ENCODE data around the gene CFAP410. TPM values are rescaled to one million over a fixed set of nuclear protein-coding genes. Genes with fewer than 3 reads are reported as not detected.

Gene CFAP410
- total RNA-seq, 3 donors from 2014 or later, result 22.2 to 31.1 (median 27.8) TPM

GRCh38 chr21:44314561-44314960 lies 24.6 kb downstream of the CFAP410 start:
- TF ChIP-seq CTCF (IDR thresholded peaks at IDR 0.05) (no peak), POLR2AphosphoS5 (IDR thresholded peaks at IDR 0.05) (no peak), POLR2A (IDR thresholded peaks at IDR 0.05) (no peak)
- H3K4me1 ChIP-seq, result no peaks in the 10 kb centered on the region
- intact Hi-C loops (cut with DNase I; ENCODE audit: low total_unique reads), result no loop called here
- no peak overlapping the region for H3K4me3 ChIP-seq
- no peaks in the 10 kb centered on the region for H3K9me3 ChIP-seq
- no peaks in the 10 kb centered on the region for H3K27me3 ChIP-seq
- DNase-seq (ENCODE audit: low spot score in 2 of 2), result no peak
- H3K36me3 ChIP-seq, result no peaks in the 10 kb centered on the region
- H3K27ac ChIP-seq, result no peak overlapping the region

- Histone ChIP-seq H3K4me1 (no peaks in the 10 kb centered on the region), H3K27me3 (no peaks in the 10 kb centered on the region), H3K27ac (no peak overlapping the region), H3K4me3 (no peak overlapping the region), H3K36me3 (no peaks in the 10 kb centered on the region), H3K9me3 (no peaks in the 10 kb centered on the region)
- TF ChIP-seq CTCF (IDR thresholded peaks at IDR 0.05), result no peak
- TF ChIP-seq POLR2A (IDR thresholded peaks at IDR 0.05), result no peak
- no peak for TF ChIP-seq POLR2AphosphoS5 (IDR thresholded peaks at IDR 0.05)
- intact Hi-C loops (cut with DNase I; ENCODE audit: low total_unique reads), result no loop called here
- DNase-seq (ENCODE audit: low spot score in 2 of 2), result no peak
These were observed 25.1 kb downstream of the CFAP410 start for GRCh38 chr21:44314128-44314527.

GRCh38 chr21:44313451-44313850 lies 25.7 kb downstream of the CFAP410 start:
- intact Hi-C loops (cut with DNase I; ENCODE audit: low total_unique reads), result no loop called here
- TF ChIP-seq POLR2AphosphoS5 (IDR thresholded peaks at IDR 0.05), result no peak
- TF ChIP-seq CTCF (IDR thresholded peaks at IDR 0.05), result no peak
- no peak for TF ChIP-seq POLR2A (IDR thresholded peaks at IDR 0.05)
- no peaks in the 10 kb centered on the region for H3K9me3 ChIP-seq
- no peaks in the 10 kb centered on the region for H3K27me3 ChIP-seq
- no peak for DNase-seq (ENCODE audit: low spot score in 2 of 2)
- no peak overlapping the region for H3K4me3 ChIP-seq
- no peaks in the 10 kb centered on the region for H3K36me3 ChIP-seq
- no peaks in the 10 kb centered on the region for H3K4me1 ChIP-seq
- H3K27ac ChIP-seq, result no peak overlapping the region

- H3K27ac ChIP-seq, result no peak overlapping the region
- H3K4me1 ChIP-seq, result peaks cover 0 to 3% of the 10 kb centered on the region in 2 donors
- H3K36me3 ChIP-seq, result no peaks in the 10 kb centered on the region
- TF ChIP-seq POLR2A (IDR thresholded peaks at IDR 0.05) (no peak), POLR2AphosphoS5 (IDR thresholded peaks at IDR 0.05) (no peak), CTCF (IDR thresholded peaks at IDR 0.05) (no peak)
- no peaks in the 10 kb centered on the region for H3K9me3 ChIP-seq
- no peak overlapping the region for H3K4me3 ChIP-seq
- H3K27me3 ChIP-seq, result no peaks in the 10 kb centered on the region
- intact Hi-C loops (cut with DNase I; ENCODE audit: low total_unique reads), result no loop called here
- no peak for DNase-seq (ENCODE audit: low spot score in 2 of 2)
These were observed 26.5 kb downstream of the CFAP410 start for GRCh38 chr21:44312716-44313115.

GRCh38 chr21:44312089-44312488 lies 27.1 kb downstream of the CFAP410 start:
- intact Hi-C loops (cut with DNase I; ENCODE audit: low total_unique reads), result no loop called here
- no peaks in the 10 kb centered on the region for H3K36me3 ChIP-seq

More at GRCh38 chr21:44312089-44312488, 27.1 kb downstream of the CFAP410 start:
- no peak overlapping the region for H3K4me3 ChIP-seq
- H3K9me3 ChIP-seq, result no peaks in the 10 kb centered on the region
- no peak for DNase-seq (ENCODE audit: low spot score in 2 of 2)
- H3K4me1 ChIP-seq, result peaks cover 0 to 3% of the 10 kb centered on the region in 2 donors
- TF ChIP-seq POLR2AphosphoS5 (IDR thresholded peaks at IDR 0.05) (no peak), CTCF (IDR thresholded peaks at IDR 0.05) (no peak), POLR2A (IDR thresholded peaks at IDR 0.05) (no peak)
- no peak overlapping the region for H3K27ac ChIP-seq
- H3K27me3 ChIP-seq, result no peaks in the 10 kb centered on the region

Measured in breast epithelium (tissue), 4 donors.